GM19193 (cell line): ENCODE measurements around the gene SERAC1.

Experiments used
- POLR2A ChIP-seq: IDR thresholded peaks from 4 replicates; pipeline ENCODE4 v1.6.1; 2011; ENCODE audit not compliant: insufficient read depth, insufficient read length; ENCODE audit errors: extremely low read depth

Gene SERAC1

DNA sequence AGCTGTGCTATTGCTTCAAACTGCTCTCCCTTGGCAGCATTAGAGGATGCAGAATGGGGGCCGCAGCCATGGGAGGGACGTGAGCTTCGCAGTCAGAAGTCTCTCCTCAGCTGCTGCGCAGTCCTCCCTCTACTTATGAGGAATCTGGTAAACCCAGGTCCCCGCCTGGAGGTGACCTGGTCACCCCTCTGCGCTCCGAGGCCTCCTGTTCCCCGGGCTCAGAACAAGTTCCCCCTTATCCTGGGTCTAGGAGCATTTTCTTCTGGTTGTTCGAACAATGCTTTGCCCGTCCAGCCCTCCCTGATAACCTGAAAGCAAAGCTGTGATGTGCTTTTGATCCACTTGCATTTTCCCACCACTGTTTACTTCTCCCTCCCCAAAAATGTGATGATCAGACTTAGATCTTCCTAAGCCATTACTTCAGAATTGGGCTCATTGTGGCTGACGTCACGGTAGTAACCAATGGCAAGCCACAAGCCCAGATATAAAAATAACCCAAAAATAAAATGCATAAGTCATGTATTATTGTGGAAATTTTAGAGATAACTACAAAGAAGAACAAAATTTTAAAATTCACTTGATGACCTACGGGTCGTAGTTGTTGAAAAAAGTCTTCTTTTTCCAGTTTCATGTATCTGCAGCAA, 80.7 kb downstream of the SERAC1 start:
- TF ChIP-seq POLR2A = no peak

DNA sequence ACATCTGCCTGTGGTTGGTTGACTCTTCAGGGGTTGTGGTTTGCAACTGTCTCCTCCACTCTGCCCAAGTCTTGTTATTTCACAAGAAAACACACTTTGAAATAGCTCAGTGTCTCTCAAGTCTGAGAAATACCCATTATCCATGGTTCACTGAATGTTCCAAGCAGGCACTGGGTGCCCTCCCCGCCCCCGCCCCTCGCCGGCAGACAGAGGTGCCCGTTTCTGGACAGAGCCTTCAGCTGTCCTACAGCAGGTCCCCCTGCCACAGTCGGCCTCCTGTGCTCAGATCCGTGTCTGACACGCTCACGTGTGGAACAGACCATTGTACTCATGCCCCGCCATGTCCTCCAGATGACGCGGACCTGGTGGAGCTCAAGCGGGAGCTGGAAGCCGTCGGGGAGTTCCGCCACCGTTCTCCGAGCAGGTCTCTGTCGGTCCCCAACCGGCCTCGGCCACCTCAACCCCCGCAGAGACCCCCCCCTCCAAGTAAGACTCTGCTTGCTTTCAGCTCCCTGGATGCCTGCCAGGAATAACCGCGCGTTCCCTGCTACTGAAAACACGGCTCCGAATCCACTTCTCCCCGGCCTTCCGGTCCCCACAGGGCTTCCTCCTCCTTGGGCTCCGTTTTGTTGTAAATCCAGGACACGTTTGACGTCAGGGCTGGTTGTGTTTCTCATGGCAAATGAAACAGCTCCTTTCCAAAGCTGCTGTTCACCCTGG, 81.4 kb downstream of the SERAC1 start:
- TF ChIP-seq POLR2A = no peak

DNA sequence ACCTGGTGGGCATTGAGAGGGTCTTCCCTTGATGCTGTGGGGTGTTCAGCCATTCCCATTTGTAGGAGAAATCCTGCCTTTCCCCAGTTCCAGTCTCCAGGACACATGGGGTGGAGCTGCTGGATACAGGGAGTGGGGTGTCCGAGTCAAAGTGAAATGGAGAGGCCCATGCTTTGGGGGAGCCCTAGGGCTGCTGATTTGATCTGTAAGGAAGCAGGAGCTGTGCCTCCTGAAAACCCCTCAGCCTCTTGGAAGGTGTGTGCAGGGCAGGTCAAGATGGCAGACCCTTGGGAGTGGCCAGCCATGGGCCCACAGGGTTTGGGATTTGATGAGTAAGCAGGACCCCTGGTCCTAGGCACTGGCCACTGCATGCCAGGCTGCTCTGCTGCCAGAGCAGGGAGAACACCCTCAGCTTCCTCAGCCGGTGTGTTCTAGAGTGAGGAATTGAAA, 82.0 kb downstream of the SERAC1 start:
- no peak for TF ChIP-seq POLR2A

DNA sequence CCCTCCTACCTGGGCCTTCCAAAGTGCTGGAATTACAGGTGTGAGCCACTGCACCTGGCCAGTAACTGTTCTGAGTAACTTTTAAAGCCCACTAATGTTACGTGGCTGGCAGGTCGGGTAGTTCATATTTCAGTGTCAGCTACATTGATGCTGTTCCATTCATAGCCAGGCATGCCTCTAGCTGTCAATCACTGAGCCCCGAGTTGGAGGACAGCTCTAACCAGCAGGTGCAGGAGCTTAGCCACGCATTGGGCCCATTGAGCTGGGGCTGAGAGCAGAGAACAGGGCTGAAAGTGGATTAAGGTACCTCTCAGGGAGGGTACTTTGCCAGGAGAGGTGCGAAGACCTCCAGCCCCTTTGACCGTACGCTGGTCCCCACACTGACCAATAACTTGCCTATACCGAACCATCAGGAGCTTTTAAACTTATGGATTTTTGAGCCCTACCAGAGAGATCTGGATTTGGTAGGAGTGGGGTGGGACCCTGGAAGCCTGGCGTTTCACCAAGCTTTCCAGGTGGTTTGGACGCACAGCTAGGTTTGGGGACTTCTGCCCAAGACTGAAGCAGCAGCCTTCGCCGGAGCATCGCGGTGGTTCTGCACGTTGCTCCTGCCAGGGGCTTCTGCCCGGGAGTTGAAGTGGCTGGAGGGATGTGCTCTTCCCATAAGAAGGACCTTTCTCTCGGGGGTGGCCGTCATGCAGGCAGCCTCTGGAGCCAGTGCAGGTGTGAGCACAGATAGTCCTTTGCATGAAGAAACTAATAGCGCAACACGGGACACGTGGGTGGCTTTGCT, 82.6 kb downstream of the SERAC1 start:
- TF ChIP-seq POLR2A = no peak

DNA sequence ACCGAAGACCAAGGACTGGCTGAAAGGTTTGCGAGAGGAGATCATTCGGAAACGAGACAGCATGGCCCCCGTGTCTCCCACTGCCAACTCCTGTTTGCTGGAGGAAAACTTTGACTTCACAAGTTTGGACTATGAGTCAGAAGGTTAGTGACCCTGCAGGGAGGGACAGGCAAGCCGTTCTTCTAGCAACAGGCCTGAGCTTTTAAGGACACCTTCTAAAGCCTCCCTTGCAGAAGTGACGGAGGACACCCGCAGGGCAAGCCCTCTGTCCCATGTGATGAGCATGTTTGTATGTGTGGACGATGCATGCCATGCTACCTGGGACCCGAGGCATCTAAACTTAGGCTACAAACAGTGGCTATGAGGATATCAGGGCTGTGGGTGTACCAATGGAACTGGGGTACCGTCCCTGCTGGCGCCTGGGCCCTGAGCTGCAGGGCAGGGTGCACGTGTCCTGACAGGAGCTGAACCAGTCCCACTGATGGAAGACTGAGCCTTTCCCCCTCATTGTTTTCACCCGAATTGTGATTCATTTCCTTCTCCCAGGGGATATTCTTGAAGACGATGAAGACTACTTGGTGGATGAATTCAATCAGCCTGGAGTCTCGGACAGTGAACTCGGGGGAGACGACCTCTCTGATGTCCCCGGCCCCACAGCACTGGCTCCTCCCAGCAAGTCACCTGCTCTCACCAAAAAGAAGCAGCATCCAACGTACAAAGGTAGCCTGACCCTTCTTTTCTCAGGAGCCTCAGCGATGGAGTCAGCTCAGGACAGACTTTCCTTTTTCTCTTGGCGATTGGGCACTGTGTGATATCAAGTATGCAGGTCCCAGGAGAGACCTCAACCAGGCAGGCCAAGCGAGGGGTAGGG, 84.4 kb downstream of the SERAC1 start:
- no peak for TF ChIP-seq POLR2A

DNA sequence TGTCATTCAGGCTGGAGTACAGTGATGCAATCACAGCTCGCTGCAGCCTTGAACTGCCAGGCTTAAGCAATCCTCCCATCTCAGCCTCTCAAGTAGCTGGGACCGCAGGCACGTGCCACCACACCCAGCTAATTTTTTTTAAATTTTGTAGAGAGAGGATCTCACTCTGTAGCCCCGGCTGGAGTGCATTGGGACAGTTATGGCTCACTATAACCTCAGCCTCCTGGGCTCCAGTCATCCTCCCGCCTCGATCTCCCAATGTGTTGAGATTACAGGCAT, 86.5 kb downstream of the SERAC1 start:
- TF ChIP-seq POLR2A = no peak

DNA sequence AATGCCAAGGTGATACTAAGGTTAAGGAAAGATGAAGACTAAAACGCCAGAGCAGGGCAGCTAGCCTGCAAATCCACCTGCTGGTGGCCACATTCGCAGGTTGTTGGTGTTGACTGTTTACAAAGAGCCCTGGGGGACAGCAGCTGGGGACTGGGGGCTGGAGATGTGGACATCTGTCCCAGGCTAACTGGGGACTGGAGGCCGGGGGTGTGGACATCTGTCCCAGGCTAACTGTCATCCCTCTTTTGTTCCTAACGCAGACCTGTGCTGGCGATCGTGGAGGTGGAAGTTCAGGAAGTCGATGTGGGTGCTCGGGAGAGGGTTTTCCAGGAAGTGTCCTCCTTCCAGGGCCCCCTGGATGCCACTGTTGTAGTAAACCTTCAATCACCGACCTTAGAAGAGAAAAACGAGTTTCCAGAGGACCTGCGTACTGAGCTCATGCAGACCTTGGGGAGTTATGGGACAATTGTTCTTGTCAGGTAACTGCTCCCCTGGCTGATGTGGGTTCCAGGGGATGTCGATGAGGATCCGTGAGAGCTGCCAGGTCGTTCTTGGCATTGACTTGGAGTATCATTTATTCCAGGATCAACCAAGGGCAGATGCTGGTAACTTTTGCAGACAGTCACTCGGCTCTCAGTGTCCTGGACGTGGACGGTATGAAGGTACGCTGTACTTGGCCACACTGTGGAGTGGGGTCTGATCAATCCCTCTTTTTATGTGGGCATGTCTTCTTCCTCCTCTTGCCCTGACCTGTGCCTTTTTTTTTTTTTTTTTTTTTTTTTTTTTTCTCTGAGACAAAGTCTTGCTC, 87.0 kb downstream of the SERAC1 start:
- no peak for TF ChIP-seq POLR2A

DNA sequence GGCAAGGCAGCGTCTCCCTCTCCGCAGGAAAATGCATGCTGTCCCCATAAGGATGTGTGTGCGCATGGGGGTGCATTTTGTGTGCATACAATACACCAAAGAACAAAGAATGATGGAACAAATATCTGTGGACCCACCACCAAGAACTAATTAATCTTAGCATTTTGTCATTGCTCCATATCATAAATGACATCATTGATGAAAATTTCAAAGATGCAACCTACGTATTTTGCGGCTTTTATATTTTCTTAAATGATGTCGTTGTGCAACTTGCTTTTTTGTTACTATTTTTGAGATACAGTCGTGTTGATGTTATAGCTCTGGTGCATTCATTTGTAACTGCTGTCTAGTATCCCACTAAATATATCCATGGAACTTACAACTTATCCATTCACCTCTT, 89.7 kb downstream of the SERAC1 start:
- TF ChIP-seq POLR2A = no peak

DNA sequence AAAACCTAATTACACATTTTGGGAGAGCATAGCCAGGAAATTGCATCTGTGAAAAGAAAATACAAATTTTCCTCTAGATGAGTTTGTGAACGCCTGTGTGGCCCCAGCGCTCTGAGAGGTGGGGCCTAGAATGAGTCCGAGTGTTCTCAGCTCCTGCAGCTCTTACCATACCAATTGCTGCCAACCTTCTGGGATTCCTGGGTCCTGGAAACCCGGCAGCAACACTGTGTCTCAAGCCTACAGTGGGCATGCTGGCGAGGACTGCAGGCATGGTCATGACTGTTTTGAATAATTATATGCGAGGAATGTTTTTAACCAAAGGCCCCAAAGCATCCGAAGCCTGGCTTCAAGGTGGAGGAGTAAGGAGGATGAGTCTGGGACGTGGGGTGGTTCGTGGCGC, 90.4 kb downstream of the SERAC1 start:
- no peak for TF ChIP-seq POLR2A

DNA sequence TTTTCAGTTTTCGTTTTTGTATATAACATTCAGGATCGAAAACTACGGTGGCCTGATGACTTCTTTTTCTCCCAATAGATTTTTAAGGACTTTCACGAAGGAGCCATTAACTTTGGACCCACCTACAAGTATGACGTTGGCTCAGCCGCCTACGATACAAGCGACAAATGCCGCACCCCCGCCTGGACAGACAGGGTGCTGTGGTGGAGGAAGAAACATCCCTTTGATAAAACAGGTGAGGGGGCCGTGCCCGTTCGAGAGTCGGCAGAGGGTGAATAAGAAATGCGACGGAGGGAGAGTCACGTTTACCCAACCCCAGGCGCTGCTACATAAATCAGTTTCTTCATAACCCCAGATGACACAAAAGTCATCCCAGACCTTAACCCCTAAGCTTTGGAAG, 91.5 kb downstream of the SERAC1 start:
- no peak for TF ChIP-seq POLR2A

DNA sequence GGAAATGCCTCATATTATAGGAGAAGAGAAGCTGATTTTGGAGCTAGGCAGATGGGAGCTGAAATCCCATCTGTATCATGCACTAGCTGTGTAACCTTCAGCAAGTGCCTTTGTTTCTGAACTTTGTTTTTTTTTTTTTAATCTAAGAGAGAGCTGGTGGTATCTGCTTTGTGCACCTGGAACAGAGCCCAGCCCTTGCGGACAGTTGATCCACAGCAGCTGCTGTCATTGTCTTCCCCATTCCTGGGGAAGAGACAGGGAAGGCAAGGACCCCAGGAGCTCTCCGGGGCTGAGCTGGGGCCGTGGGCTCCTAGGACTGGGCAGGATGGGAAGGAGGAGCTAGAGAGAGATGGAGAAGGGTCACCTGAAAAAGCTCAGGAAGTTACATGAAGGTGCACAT, 94.3 kb downstream of the SERAC1 start:
- no peak for TF ChIP-seq POLR2A

DNA sequence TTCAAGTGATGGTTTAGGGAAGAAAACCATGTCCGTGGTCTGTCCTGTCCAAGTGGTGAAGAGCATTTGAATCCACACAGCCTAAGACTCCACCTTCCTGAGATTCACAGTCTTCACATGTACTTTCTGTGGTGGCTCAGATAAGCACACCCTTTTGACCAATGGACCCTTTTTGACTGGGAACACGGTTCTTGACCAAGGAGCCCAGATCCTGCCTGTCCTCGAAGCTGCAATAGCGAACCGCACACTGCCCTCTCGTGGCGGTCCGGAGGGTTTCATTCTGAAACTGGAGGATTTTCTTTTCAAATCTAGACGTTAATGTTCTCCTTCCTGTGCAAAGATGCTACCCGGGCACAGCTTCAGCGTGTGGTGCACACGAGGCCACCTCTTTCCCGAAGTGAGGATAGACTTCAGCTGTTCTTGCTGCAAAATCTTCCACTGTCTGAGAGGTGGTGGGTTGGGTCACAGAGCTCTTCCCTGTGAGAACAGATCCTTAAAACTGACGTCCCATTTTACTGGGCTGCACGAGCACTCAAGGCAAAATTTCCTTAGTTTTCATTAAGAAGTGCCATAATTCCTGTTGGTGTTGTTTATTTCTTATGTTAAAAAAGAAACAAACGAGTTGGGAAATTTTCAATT, 95.9 kb downstream of the SERAC1 start:
- TF ChIP-seq POLR2A = no peak

DNA sequence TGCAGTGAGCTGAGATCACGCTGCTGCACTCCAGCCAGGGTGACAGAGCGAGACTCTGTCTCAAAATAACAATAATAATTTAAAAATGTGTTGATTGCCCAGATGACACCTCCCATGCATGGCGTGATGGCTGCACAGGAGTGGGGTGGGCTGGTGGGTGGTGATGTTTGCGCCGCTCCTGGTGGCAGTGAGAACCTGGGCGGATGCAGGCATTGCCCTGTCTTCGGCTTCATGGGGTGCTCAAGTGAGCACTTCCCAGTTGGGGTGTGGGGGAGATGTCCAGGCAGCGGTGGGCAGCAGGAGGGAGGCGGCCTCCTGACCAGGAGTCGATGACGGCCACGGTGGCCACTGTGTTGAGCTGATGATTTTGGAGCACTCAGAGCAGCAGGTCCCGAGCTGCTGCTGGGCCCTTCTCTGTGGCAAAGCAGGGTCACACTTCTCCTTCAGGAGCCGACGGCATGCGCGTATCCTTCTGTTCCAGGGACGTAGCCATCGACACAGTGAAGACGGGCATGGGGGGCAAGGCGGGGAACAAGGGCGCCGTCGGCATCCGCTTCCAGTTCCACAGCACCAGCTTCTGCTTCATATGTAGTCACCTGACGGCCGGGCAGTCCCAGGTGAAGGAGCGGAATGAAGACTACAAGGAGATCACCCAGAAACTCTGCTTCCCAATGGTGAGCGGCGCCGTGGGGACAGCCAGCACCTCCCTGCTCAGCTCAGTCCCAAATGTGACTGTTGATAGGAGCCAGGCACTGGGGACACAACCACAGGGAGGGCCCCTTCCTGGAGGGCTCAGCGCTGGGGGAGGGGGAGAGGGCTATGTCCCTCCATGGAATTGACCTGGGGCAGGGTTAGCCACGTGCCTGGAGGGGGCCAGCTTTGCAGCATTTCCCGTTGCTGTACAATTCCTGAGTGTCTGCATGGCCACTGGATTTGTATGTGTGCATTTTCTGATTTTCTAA, 96.7 kb downstream of the SERAC1 start:
- no peak for TF ChIP-seq POLR2A
